Measurements from ENCODE around the gene OR2T11.

- TF ChIP-seq EZH2 (IDR thresholded peaks at IDR 0.05; ENCODE audit: low read length, missing control alignments), result no peak
- TF ChIP-seq CTCF (conservative IDR thresholded peaks at IDR 0.05 in 1 of 2, IDR thresholded peaks at IDR 0.05 in 1 of 2; ENCODE audit: low read depth in 1 of 2, low read length in 2 of 2), result no peak
Observed at GRCh38 chr1:248625166-248625565, 9.7 kb downstream of the OR2T11 start.

Data from fibroblast of lung (primary cell).